Measurements from ENCODE around the gene RITA1. TPM values are rescaled to one million over a fixed set of nuclear protein-coding genes. Genes with fewer than 3 reads are reported as not detected.

The RITA1 gene
- total RNA-seq, 1 donor from 2014 or later, result 7.8 TPM

GRCh38 chr12:113236539-113237399 lies 51.2 kb downstream of the RITA1 start:
- intact Hi-C loops (cut with DNase I), result no loop called here
- peak; percentile 53 for DNase-seq (ENCODE audit: low spot score)

GRCh38 chr12:113237748-113238147 lies 52.2 kb downstream of the RITA1 start:
- ATAC-seq, result no peak
- intact Hi-C loops (cut with DNase I), result no loop called here
- no peak for DNase-seq (ENCODE audit: low spot score)

More at GRCh38 chr12:113236539-113237399, 51.2 kb downstream of the RITA1 start:
- ATAC-seq, result no peak

- ATAC-seq (no peak), DNase-seq (ENCODE audit: low spot score) (peak; percentile 37)
- intact Hi-C loops (cut with DNase I), result no loop called here
Observed at GRCh38 chr12:113238309-113238708, 52.8 kb downstream of the RITA1 start.

DNA sequence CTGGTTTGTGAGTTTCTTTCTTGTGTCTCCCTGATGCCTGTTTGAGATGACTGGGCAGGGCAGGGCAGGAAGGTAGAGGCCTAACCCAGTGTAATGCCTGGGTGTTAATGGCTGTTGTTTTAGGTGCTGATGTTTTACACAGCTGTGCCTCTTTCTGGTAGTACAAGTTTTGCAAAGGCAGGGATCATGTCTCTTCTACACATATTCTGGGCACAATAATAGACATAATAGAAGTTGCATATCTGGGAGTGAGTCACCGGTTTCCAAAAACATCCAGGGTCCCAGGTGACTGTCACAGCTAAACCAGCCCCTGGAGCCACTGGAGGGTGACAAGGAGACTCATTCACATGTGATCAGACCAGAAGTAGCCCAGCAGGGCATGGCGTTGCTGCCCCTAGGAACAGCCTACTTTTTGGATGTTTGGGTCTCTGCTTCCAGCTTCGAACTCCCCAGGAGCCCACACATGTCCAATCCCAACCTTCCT lies 53.8 kb downstream of the RITA1 start:
- peak; percentile 13 for DNase-seq (ENCODE audit: low spot score)
- peak; percentile 3 for ATAC-seq
- intact Hi-C loops (cut with DNase I), result no loop called here

DNA sequence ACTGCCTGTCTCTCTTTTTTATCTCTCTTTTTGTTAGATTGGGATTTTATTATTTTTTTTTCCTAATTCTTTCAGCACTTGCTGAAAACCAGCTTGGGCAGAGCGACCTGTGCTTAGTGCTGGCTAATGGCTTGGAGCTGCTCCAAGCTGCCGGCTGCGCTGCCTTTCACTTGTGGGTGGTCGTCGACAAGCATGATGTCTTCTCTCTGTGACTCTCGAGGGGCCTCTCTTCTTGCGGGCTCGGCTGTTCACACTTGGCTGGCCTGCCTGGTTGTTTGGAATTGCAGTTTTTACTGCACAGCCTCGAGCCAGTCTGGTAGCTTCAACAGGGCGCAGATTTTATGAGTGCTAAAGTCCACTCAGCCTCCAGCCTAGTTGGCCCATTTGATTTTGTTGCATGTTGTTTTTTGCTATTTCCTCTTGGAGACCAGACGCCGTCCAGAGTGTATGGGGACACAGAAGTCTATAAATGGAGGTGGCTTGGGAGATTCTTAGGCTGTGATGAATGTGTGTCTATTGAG lies 54.4 kb downstream of the RITA1 start:
- intact Hi-C loops (cut with DNase I), result loop anchor here (5.0 kb wide), 1 partner anchor 1322 kb away; no protein-coding TSS in a partner anchor
- DNase-seq (ENCODE audit: low spot score) (peak; percentile 64), ATAC-seq (peak; percentile 38)

- DNase-seq (ENCODE audit: low spot score), result peak; percentile 5
- no peak for ATAC-seq
- intact Hi-C loops (cut with DNase I), result loop anchor here (5.0 kb wide), 1 partner anchor 1322 kb away; no protein-coding TSS in a partner anchor
Observed at GRCh38 chr12:113240395-113240794, 54.9 kb downstream of the RITA1 start.

- ATAC-seq (peak; percentile 62), DNase-seq (ENCODE audit: low spot score) (no peak)
- intact Hi-C loops (cut with DNase I), result loop anchor here (5.0 kb wide), 1 partner anchor 1321 kb away; no protein-coding TSS in a partner anchor
Observed at GRCh38 chr12:113241191-113242025, 55.9 kb downstream of the RITA1 start.

Small RNA genes within 50 kb of the gene (microRNA-seq; reads per million reads assigned to microRNA genes)
- gene MIR7106, result not detected

Other genes starting within 250 kb of the RITA1 start
- gene OAS3, start 247.2 kb upstream of the RITA1 start, total RNA-seq, result 10.0 TPM
- gene OAS2, start 207.2 kb upstream of the RITA1 start, total RNA-seq, result 8.4 TPM
- 10.1 TPM for gene DTX1, start 129.0 kb upstream of the RITA1 start, total RNA-seq
- 8.6 TPM for gene RASAL1, start 50.0 kb upstream of the RITA1 start, total RNA-seq
- gene CFAP73, start 36.0 kb upstream of the RITA1 start, total RNA-seq, result 0.98 TPM
- 43.9 TPM for gene DDX54, start 243 bp upstream of the RITA1 start, total RNA-seq
- gene TPCN1, start 35.7 kb downstream of the RITA1 start, total RNA-seq, result 90.6 TPM
- 34.3 TPM for gene SLC8B1, start 149.4 kb downstream of the RITA1 start, total RNA-seq
- 44.2 TPM for gene PLBD2, start 172.9 kb downstream of the RITA1 start, total RNA-seq
- gene SDS, start 218.2 kb downstream of the RITA1 start, total RNA-seq, result 0.31 TPM
- gene SDSL, start 236.7 kb downstream of the RITA1 start, total RNA-seq, result 1.8 TPM